HuH-7 (cell line): ENCODE measurements around the gene OS9.
A peak's percentile ranks its signal among the peaks of the same experiment; 100 is the strongest.
"Not testable (repeated sequence)": the region's sequence is repeated elsewhere in the genome, so short reads cannot be mapped to it uniquely, and the experiment has no call there.

Experiments used
- DNase-seq: peaks from one replicate; pipeline ENCODE4 v3.0.0; 2011; ENCODE audit warnings: low spot score

Gene OS9, protein sequence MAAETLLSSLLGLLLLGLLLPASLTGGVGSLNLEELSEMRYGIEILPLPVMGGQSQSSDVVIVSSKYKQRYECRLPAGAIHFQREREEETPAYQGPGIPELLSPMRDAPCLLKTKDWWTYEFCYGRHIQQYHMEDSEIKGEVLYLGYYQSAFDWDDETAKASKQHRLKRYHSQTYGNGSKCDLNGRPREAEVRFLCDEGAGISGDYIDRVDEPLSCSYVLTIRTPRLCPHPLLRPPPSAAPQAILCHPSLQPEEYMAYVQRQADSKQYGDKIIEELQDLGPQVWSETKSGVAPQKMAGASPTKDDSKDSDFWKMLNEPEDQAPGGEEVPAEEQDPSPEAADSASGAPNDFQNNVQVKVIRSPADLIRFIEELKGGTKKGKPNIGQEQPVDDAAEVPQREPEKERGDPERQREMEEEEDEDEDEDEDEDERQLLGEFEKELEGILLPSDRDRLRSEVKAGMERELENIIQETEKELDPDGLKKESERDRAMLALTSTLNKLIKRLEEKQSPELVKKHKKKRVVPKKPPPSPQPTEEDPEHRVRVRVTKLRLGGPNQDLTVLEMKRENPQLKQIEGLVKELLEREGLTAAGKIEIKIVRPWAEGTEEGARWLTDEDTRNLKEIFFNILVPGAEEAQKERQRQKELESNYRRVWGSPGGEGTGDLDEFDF

DNA sequence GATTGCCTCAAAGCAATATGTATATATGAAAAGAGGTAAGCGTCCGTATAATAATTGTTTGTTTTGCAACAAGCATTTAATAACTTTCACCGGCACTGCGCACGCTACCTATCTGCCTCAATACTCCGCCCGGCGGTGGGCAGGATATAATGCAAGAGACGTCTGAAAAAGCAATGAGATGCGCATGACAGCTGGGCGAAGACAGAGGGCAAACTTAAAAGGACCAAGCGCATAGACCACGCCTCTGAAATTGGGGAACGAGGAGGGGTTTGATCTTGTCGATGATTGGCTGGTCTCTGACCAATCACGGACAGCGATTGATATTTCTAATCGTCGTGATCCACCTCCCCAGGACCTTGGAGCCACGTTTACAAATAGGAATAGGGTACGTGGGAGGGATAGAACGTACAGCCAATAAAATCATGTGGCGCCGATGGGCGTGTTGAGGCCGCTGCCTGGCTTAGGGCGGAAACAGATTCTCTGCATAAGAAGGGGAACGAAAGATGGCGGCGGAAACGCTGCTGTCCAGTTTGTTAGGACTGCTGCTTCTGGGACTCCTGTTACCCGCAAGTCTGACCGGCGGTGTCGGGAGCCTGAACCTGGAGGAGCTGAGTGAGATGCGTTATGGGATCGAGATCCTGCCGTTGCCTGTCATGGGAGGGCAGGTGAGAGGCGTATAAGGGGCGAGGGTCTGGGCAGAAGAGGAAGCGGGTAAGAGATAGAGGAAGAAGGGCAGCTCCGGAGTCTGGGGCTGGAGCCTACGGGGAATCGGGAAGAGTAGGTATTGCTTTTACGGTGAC, at the start of gene OS9:
Gene OS9, plus strand, starts transcription at position 474 of the 800 bp plus-strand sequence. Its CDS starts 30 bp downstream, at position 504.
- DNase-seq = peak; percentile 91

DNA sequence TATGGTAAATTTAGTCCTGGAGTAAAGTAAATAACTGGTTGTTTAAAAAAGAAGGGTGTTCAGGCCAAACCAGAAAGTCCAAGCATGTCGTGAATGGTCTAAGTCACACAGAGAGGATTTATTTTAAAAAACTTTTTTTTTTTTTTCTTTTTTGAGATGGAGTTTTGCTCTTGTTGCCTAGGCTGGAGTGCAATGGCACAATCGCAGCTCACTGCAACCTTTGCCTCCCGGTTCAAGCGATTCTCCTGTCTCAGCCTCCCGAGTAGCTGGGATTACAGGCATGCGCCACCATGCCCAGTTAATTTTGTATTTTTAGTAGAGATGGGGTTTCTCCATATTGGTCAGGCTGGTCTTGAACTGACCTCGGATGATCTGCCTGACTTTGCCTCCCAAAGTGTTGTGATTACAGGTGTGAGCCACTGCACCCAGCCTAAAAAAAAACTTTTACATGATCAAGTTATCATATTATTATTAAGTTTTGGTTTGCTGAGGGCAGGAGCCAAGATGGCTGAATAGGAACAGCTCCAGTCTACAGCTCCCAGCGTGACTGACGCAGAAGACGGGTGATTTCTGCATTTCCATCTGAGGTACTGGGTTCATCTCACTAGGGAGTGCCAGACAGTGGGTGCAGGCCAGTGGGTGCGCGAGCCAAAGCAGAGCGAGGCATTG, 47.8 kb upstream of the OS9 start:
- not testable (repeated sequence) for DNase-seq

DNA sequence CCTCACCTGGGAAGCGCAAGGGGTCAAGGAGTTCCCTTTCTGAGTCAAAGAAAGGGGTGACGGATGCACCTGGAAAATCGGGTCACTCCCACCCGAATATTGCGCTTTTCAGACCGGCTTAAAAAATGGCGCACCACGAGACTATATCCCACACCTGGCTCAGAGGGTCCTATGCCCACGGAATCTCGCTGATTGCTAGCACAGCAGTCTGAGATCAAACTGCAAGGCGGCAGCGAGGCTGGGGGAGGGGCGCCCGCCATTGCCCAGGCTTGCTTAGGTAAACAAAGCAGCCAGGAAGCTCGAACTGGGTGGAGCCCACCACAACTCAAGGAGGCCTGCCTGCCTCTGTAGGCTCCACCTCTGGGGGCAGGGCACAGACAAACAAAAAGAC, 47.3 kb upstream of the OS9 start:
- not testable (repeated sequence) for DNase-seq

DNA sequence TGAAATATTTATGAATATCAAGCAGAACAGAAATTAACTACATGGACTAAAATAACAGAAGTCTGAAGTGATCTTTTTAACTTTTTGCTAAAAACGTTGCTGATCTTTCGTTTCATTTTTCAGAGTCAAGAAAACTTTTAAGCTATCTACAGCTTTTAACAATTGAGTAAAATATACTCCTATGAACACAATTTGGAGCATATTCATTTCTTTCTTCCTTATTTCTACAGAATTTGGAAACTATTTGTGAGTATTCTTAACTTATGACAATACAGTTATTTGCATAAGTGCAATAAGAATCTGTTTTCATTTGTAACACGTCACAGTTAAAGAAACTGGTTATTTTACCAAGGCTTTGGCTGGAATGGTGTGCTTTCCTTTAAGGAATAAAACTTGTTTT, 39.9 kb upstream of the OS9 start:
- no peak for DNase-seq

DNA sequence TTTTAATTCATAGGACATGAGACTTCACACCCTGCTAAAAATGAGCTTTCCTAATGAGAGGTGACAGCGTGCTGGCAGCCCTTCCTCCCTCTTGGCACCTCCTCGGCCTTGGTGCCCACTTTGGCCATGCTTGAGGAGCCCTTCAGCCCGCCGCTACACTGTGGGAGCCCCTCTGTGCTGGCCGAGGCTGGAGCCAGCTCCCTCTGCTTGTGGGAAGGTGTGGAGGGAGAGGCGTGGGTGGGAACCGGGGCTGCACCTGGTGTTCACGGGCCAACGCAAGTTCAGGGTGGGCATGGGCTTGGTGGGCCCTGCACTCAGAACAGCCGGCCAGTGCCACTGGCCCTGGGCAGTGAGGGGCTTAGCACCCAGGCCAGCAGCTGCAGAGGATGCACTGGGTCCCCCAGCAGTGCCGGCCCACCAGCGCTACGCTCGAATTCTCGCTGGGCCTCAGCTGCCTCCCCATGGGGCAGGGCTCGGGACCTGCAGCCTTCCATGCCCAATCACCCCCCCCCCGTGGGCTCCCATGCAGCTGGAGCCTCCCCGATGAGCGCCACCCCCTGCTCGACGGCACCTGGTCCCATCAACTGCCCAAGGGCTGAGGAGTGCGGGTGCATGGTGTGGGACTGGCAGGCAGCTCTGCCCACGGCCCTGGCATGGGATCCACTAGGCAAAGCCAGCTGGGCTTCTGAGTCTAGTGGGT, 38.2 kb upstream of the OS9 start:
- DNase-seq = no peak

DNA sequence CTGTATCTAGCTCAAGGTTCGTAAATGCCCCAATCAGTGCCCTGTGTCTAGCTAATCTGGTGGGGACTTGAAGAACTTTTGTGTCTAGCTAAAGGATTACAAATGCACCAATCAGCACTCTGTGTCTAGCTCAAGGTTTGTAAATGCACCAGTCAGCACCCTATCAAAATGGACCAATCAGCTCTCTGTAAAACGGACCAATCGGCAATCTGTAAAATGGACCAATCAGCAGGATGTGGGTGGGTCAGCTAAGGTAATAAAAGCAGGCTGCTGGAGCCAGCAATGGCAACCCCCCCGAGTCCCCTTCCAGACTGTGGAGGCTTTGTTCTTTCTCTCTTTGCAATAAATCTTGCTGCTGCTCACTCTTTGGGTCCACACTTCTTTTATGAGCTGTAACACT, 37.5 kb upstream of the OS9 start:
- not testable (repeated sequence) for DNase-seq

DNA sequence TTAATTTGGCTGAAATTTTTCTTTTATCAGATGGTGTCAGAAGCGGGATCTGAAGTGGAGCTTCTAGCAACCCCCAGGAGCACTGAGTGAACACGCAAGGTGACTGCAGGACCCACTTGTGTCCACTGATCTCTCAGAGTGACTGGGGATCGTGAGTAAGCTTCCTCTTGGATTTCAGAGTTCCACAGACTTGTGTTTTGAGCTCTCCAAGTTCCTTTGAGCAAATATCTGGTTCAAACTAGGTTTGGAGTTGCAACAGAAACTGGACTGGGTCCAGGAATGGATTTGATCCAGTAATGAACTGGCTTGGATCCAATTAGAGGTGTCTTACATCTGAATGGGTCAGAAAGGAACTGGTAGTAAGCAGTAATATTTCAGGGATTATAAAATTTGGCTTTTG, 36.2 kb upstream of the OS9 start:
- no peak for DNase-seq

DNA sequence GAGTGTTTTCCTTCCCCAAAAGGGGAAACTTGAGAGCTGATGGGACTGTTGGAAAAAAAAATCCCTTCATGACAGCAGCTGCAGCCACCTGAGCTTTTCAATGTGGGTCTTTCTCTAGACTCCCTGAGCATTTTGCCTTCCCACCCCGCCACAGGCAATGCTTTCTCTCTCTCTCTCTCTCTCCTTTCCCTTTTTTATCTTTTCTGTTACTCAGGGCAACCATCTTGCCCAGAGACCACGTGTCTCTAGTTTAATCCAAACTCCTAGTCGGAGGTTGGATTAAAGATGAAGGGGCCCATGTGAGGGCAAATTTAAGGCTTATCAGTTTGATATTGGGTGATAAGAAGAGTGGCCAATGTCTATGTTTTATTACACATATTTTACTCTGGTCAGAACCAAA, 35.0 kb upstream of the OS9 start:
- DNase-seq = no peak

DNA sequence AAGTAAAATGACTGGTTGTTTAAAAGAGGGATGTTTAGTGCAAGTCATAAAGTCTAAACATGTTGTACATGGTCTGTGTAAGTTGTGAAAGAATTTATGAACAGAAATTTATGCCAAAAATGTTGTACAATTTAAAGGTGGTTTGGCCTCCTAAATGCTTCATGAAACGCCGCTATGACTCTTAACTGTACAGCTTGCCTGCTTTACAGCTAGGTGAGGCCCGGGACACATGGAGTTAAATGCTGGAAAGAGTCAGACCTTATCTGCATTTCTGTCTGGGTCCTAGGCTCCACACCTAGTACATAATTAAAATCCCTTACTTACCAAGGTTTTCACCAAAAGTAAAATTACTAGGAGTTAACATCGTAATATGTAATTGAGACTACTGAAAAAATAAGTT, 32.6 kb upstream of the OS9 start:
- no peak for DNase-seq

DNA sequence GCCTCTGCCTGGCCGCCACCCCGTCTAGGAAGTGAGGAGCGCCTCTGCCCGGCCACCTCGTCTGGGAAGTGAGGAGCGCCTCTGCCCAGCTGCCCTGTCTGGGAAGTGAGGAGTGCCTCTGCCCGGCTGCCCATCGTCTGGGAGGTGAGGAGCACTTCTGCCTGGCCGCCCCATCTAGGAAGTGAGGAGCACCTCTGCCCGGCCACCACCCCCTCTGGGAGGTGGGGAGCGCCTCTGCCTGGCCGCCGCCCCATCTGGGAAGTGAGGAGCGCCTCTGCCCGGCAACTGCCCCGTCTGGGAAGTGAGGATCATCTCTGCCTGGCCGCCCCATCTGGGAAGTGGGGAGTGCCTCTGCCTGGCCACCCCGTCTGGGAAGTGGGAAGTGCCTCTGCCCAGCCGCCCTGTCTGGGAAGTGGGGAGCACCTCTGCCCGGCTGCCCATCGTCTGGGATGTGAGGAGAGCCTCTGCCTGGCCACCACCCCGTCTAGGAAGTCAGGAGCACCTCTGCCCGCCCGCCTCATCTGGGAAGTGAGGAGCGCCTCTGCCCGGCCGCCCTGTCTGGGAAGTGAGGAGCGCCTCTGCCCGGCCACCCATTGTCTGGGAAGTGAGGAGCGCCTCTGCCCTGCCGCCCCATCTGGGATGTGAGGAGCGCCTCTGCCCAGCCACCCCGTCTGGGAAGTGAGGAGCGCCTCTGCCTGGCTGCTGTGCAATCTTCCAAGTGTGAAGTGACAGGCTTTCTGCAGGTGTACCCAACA, 28.7 kb upstream of the OS9 start:
- not testable (repeated sequence) for DNase-seq

DNA sequence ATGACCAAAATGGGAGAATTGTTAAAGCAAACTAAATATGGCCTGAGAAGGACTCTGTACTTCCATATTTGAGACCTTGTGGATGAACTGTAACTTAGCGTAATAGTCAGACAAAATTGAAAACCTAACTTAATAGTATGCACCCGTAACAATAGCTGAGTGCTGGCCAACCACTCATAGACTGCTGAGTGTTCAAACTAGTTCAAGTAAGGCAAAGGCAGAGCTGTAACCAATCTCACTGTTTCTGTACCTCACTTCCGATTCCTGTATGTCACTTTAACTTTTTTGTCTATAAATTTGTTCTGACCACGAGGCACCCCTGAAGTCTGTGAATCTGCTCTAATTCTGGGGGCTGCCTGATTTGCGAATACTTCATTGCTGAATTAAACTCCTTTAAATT, 27.0 kb upstream of the OS9 start:
- DNase-seq = no peak

DNA sequence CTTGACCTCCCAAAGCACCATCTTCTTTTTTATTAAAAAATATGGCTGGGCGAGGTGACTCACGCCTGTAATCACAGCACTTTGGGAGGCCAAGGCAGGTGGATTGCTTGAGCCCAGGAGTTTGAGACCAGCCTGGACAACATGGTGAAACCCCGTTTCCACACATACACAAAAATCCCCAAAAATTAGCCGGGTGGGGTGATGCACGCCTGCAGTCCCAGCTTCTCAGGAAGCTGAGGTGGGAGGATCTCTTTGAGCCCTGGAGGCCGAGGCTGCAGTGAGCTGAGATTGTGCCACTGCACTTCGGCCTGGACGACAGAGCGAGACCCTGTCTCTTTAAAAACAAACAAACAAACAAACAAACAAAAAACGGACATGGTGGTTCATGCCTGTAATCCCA, 24.2 kb upstream of the OS9 start:
- not testable (repeated sequence) for DNase-seq

DNA sequence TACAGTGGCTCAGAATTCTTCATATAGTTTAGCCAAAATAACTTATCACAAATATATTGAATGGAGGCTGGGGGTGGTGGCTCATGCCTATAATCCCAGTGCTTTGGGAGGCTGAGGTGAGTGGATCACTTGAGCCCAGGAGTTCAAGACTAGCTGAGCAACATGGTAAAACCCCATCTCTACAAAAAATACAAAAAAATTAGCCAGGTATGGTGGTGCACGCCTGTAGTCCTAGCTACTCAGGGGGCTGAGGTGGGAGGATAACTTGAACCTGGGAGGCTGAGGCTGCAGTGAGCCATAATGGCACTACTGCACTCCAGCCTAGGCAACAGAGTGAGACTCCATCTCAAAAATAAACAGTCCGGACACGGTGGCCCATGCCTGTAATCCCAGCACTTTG, 22.1 kb upstream of the OS9 start:
- DNase-seq = not testable (repeated sequence)

DNA sequence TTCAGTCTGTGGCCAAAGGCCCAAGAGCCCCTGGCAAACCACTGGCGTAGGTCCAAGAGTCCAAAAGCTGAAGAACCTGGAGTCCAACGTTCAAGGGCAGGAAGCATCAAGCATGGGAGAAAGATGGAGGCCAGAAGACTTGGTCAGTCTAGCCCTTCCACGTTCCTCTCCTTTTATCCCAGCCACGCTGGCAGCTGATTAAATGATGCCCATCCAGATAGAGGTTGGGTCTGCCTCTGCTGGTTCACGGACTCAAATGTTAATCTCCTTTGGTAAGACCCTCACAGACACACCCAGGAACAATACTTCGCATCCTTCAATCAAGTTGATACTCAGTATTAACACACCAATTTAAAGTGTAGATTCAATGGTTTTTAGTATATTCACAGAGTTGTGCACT, 21.1 kb upstream of the OS9 start:
- no peak for DNase-seq

DNA sequence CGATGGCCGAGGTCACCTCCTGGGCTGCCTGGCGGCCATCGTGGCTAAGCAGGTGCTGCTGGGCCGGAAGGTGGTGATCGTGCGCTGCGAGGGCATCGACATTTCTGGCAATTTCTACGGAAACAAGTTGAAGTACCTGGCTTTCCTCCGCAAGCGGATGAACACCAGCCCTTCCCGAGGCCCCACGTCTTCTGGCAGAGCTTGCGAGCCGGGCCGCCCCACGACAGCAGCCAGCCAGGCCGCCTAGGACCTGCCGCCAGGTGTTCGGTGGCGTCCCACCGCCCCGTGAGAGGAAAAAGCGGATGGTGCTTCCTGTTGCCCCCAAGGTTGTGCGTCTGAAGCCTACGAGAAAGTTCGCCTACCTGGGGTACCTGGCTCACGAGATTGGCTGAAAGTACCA, 19.2 kb upstream of the OS9 start:
- no peak for DNase-seq

DNA sequence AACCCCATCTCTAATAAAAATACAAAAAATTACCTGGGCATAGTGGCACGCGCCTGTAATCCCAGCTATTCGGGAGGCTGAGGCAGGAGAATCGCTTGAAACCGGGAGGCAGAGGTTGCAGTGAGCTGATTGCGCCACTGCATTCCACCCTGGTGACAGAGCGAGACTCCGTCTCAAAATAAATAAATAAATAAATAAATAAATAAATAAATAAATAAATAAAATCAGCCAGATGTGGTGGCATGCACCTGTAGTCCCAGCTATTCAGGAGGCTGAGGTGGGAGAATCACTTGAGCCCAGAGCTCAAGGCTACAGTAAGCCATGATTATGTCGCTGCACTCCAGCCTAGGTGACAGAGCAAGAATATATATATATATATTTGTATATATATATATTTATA, 16.0 kb upstream of the OS9 start:
- DNase-seq = not testable (repeated sequence)

DNA sequence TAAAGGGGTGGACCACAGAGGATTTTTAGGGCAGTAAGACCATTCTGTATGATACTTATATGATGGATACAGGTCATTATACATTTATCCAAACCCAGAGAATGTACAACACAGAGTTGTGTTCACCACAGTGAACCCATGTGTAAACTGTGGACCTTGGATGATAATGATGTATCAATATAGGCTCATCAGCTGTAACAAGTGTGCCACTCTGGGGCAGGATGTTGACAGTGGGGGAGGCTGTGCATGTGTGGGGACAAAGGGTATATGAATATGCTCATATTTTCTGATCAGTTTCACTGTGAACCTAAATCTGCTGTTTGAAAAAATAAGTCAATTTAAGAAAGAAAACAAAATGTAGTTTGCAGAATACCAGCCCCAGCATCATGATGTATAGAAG, 14.2 kb upstream of the OS9 start:
- DNase-seq = no peak

DNA sequence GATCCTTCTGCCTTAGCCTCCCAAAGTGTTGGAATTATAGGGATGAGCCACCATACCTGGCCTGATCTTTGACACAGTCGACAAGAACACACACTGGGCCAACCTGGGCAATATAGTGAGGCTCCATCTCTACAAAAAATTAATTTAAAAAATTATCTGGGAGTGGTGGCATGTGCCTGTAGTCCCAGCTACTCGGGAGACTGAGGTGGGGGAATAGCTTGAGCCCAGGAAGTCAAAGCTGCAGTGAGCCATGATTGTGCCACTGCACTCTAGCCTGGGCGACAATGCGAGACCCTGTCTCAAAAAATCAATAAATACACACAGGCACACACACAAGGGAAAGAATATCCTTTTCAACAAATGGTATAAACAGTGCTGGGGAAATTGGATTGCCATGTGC, 6.1 kb upstream of the OS9 start:
- no peak for DNase-seq

DNA sequence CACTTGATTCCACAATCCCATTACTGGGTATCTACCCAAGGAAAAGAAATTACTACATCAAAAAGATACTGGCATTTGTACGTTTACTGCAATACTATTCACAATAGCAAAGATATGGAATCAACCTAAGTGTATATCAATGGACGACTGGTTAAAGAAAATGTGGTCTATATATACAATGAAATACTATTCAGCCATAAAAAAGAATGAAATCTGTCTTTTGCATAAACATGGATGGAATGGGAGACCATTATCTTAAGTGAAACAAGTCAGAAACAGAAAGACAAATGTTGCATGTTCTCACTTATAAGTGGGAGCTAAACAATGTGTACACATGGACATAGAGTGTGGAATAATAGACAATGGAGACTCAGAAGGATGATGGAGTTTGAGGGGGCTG, 5.0 kb upstream of the OS9 start:
- no peak for DNase-seq

DNA sequence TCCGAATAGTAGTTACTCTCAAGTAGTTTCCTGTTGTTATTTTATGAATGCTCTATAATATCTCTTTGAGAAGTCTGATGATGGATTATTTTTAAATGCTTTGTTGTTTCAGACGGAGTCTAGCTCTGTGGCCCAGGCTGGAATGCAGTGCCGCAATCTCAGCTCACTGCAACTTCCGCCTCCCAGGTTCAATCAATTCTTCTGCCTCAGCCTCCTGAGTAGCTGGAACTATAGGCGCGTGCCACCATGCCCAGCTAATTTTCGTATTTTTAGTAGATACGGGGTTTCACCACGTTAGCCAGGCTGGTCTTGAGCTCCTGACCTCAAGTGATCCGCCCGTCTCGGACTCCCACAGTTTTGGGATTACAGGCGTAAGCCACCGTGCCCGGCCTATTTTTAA, 1.4 kb upstream of the OS9 start:
- DNase-seq = no peak

DNA sequence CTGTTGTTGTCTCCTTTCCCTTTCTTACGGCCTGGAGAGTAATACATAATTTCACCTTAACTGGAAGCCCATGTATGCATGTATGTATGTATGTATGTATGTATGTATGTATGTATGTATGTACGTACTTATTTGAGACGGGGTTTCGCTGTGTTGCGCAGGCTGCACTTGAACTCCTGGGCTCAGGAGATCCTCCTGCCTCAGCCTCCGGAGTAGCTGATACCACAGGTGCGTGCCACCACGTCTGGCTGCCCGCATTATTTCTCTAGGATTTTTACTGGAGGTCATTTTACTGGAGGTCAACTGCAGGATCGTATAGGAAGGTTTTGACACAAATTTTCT, 644 bp upstream of the OS9 start:
- no peak for DNase-seq
